OCI-LY7 (cell line): ENCODE measurements around the gene RFT1.

Experiments
- EZH2phosphoT487 ChIP-seq: fragments of 200-600 bp; sonication (generic); IDR thresholded peaks from 2 replicates; pipeline ENCODE4 v1.6.1; 2018; ENCODE audit warnings: low read depth, borderline replicate concordance, mild to moderate bottlenecking, mixed run types, antibody characterized with exemption, low read length, moderate library complexity, mixed read lengths
- TF ChIP-seq, protein P1 (sequence below): fragments of 200-600 bp; sonication (generic); conservative IDR thresholded peaks from 2 replicates; pipeline ENCODE4 v1.5.1; 2014; ENCODE audit warnings: mild to moderate bottlenecking, antibody characterized with exemption, low read length, moderate library complexity, mixed read lengths

GRCh38 chr3:53161450-53161819 lies 31.2 kb upstream of the RFT1 start:
- TF ChIP-seq, protein P1, sequence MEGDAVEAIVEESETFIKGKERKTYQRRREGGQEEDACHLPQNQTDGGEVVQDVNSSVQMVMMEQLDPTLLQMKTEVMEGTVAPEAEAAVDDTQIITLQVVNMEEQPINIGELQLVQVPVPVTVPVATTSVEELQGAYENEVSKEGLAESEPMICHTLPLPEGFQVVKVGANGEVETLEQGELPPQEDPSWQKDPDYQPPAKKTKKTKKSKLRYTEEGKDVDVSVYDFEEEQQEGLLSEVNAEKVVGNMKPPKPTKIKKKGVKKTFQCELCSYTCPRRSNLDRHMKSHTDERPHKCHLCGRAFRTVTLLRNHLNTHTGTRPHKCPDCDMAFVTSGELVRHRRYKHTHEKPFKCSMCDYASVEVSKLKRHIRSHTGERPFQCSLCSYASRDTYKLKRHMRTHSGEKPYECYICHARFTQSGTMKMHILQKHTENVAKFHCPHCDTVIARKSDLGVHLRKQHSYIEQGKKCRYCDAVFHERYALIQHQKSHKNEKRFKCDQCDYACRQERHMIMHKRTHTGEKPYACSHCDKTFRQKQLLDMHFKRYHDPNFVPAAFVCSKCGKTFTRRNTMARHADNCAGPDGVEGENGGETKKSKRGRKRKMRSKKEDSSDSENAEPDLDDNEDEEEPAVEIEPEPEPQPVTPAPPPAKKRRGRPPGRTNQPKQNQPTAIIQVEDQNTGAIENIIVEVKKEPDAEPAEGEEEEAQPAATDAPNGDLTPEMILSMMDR, result no peak
- no peak for TF ChIP-seq EZH2phosphoT487
